Measurements from ENCODE around the gene CEBPZOS.

- TF ChIP-seq CTCF (conservative IDR thresholded peaks at IDR 0.05 in 1 of 2, IDR thresholded peaks at IDR 0.05 in 1 of 2; ENCODE audit: low read depth in 1 of 2, low read length in 2 of 2) (no peak), EZH2 (IDR thresholded peaks at IDR 0.05; ENCODE audit: low read length, missing control alignments) (no peak)
Measured at GRCh38 chr2:37180640-37181039, 15.7 kb upstream of the CEBPZOS start.

Measured in fibroblast of lung (primary cell).